H4 (cell line): ENCODE measurements around the gene DOHH. TPM values are rescaled to one million over a fixed set of nuclear protein-coding genes. Genes with fewer than 3 reads are reported as not detected.
A peak's percentile ranks its signal among the peaks of the same experiment; 100 is the strongest.

Experiments used
- DNase-seq: peaks from one replicate; pipeline ENCODE4 v3.0.0-alpha.2; 2015; ENCODE audit warnings: low spot score
- total RNA-seq: library from RNA; depleted of rRNA; stranded (reverse); fragments of >200 nt; shearing (Covaris generic); gene quantifications from 2 replicates; pipeline ENCODE4 v1.2.3, GENCODE V29; 2014; rRNA removed

Gene DOHH, protein sequence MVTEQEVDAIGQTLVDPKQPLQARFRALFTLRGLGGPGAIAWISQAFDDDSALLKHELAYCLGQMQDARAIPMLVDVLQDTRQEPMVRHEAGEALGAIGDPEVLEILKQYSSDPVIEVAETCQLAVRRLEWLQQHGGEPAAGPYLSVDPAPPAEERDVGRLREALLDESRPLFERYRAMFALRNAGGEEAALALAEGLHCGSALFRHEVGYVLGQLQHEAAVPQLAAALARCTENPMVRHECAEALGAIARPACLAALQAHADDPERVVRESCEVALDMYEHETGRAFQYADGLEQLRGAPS
- 6.9 and 11.0 TPM in 2 replicates for total RNA-seq

DNA sequence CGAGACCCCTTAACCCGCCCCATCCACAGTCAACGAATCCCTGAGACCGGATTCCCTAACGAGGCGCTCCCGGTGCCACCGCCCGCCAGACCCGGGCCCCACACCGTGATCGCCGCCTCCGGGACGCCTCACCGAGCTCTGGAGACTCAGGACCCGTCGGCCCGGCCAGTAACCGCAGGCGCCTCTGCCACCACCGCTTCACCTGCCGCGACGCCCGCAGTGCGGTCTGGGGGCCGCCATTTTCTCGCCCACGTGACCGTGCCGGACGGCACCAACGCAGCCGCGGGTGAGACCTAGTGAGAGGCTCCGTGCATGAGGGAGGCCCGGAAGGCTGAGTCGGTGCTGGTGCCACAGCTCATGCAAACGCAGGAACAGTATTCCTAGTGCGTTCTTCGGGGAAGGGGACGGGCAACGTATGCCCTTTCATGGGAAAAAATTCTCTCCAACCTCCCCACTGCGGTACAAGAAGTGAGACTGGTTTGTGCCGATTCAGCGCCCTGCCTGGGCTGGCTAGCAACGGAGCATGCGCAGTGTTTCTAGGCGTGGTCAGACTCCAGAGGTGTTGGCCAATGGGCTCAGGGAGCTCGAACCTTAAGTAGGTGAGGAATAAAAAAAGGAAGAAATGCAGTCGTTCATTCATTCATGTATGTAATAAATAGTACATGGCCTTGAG, at the start of gene DOHH:
Gene DOHH (minus strand): TSS at position 246 of the 673 bp plus-strand sequence. CDS start 3,860 bp downstream, outside the sequence.
- DNase-seq, result peak; percentile 97

DNA sequence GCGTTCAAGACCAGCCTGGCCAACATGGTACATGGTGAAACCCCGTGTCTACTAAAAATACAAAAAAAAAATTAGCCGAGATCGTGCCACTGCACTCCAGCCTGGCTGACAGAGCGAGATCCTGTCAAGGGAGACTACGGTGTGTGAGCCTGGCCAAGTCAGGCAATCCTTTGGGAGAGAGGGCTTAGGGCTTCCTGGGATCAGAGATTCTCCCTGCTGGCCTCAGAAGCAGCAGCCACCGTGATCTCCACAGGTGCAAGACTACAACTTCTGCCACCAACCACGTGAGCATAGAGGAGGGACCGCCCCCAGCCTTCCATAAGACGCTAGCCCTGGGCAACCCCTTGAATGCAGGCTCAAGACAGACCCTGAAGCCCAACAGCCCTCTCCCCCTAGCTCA, 49.3 kb upstream of the DOHH start:
- no peak for DNase-seq

DNA sequence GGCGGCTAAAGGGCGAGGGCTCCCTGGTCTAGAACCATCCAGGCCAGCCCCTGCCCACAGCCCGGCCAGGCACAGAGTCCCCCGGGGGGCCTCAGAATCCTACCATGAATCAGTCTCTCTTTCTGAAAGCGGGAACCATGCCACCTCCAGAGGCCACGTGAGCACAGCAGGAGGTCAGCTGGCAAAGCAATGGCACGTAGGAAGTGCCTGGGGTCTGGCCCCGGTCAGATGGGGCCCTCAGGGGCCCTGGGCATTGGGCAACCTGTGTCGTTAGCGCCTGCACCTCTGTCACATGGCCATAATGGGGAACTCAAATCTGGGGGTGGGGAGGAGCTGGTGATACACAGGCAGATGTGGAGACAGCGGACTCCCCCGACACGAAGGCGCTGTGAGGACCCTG, 48.1 kb upstream of the DOHH start:
- DNase-seq, result no peak

DNA sequence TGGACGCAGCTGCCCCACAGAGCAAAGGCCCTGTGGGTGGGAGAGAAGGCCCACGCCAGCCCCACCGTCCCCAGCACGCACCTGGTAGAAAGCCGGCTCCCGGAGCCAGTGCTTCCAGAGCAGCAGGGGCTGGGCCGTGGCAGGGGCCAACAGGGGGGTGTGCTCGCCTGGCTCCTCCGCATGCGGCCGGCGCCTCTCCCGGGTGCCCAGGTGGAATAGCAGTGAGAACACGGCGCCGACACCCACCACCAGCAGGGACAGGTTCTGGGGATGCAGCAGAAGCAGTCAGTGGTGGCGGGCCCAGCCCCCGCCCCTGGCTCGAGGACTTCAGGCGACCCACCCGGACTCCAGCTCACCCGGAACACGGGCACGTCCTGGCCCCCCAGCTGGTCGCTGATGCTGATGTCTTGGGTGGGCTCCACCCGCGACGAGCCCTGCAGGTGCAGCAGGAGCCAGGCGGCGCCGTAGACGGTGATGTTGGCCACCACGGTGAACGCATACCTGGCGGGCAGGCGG, 47.4 kb upstream of the DOHH start:
- no peak for DNase-seq

DNA sequence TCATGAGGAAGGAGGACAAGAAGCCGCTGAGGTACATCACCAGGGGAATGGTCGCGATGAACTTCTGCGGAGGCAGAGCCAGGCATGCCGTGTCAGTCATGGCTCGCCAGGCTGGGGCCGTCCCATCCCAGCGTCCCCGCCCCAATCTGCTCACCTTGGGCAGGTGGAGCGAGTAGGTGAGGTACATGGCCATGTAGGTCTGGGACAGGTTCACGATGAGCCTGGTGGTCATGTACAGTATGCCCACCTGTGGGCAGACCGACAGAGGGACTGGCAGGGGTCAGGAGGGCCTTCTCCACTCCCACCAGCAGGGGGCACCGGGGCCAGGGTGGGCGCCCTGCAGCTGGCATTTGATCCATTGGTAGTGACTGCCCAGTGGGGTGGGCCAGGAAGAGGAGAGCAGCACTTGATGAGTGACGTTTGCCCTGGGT, 46.8 kb upstream of the DOHH start:
- no peak for DNase-seq

DNA sequence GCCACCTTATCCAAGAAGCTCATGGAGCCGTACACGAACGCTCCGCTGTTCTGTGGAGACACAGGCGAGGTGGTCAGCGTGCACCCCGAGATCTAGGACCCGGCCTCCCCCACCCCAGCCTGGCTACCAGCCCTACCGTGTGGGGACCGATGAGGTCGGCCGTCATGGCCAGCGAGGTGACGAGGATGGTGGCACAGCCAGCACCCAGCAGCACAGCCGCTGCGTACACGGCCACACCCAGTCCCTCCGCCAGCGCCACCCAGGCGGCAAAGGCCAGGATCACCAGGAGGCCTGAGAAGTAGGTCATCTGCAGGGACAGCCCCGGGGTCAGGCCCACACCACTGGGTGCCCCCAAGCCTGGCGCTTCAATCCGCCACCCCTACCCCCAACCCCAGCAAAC, 45.6 kb upstream of the DOHH start:
- DNase-seq, result no peak

DNA sequence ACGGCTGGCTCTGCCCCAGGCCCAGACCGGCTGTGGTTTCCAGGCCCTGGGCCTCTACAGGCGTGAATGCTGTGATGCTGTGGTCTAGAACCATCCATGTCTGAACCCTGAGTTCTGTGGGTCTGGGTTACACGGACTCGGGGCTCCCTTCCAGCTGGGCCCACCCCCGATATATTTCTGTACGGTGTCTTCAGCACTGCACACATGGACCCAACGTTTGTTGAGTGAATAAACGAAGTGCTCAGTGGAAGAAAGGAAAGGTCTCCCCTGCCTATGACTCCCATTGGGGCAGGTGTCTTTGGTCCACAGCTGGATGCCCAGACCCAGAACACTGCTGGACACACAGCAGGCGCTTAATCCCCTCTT, 45.2 kb upstream of the DOHH start:
- DNase-seq, result no peak

DNA sequence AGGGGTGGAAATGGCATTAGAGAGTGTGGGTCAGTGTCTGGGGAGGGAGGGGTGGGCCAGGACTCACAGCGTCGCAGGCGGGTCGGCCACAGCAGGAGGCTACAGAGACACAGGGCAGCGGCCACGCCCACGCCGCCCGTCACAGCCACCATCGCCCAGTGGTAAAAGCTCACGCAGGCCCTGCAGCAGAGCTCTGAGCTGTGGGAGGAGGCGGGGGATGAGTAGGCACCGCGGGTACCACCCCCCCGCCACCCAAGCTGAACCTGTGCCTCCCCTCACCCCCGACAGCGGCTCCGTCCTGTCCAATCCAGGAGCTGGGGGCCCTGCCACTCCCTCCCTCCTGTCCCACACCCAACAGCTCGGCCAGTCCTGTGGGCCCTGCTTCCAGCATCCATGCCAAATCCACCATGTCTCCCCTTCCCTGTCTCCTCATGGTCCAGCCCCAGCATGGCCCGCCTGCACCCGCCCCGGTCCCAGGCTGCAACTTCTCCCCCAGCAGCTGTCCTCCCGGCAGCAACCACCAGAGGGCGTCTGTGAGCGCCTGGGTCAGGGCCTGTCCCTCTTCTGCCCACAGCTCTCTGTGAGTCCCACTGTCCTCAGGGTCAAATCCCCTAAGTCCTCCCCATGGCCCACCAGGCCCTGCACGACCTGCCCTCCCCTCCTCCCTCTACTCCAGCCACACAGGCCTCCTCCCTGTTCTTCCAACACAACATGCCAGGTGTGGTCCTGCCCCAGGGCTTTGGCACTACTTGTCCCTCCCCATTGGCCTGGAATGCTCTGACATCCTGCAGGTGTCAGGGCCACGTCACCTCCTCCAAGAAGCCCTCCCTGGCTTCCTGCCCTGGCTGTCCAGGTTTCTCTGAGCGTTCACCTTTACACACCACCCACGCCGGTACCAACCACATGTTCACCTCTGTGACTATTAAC, 44.5 kb upstream of the DOHH start:
- no peak for DNase-seq

DNA sequence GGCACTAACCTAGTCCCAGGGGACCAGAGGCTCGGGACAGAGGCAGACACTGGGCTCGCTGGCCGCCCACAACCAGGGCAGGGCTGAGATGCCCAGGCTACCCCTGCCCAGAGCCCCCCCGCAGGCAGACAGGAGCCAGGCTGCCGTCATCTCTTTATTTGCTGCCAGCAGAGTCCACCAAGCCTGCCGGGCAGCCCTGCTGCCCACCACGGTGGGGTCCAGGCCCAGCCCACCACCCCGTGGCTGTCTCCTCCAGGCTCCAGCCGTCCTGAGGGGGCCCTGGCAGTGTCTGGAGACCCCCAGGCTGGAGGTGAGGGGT, 43.5 kb upstream of the DOHH start:
- no peak for DNase-seq

DNA sequence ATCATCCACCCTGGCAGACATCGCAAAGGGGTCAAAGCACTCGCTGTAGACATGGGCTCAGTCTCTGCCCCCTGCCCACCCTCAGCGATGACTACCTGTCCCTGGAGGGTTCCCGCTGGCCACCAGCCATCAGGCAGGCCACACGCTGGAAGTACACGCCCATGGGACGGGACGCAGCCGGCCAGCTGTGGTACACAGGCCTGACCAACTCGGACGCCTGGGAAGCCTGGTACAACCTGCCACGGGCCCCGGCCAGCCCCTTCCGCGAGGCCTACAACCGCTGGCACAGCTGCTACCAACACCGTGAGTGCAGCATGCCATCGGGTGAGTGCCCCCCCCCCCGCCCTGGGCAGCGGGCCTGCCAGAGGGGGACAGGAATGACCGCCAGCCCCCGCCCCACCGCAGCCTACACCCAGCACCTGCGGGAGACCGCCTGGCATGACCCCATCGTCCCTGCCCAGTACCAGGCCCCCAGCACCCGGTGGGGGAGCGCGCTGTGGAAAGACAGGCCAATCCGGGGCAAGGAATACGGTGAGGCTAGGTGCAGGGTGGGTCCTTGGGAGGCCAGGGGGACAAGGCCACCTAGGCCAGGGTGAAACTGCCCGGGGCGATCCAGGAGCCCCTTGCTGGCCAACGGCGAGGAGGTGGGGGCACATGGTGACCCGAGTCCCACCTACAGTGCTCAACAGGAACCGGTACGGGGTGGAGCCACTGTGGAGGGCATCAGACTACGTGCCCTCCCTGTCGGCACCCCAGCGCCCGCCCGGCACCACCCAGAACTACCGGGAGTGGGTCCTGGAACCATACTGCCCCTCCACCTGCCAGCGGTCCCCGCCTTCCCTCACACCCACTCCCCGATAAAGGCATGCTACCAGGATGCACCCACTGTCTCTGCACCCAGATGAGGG, 42.9 kb upstream of the DOHH start:
- no peak for DNase-seq

DNA sequence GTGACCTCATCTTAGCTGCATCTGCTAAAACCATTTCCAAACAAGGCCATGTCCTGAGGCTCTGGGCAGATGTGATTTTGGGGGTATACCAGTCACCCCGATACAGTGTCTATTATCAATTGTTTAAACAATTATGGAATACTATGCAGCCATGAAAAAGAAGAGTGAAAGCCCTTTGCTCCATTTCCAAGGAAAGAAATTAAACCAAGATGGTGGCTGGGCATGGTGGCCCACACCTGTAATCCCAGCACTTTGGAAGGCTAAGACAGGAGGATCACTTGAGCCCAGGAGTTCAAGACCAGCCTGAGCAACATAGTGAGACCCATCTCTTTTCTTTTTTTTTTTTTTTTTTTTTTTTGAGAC, 39.3 kb upstream of the DOHH start:
- no peak for DNase-seq

DNA sequence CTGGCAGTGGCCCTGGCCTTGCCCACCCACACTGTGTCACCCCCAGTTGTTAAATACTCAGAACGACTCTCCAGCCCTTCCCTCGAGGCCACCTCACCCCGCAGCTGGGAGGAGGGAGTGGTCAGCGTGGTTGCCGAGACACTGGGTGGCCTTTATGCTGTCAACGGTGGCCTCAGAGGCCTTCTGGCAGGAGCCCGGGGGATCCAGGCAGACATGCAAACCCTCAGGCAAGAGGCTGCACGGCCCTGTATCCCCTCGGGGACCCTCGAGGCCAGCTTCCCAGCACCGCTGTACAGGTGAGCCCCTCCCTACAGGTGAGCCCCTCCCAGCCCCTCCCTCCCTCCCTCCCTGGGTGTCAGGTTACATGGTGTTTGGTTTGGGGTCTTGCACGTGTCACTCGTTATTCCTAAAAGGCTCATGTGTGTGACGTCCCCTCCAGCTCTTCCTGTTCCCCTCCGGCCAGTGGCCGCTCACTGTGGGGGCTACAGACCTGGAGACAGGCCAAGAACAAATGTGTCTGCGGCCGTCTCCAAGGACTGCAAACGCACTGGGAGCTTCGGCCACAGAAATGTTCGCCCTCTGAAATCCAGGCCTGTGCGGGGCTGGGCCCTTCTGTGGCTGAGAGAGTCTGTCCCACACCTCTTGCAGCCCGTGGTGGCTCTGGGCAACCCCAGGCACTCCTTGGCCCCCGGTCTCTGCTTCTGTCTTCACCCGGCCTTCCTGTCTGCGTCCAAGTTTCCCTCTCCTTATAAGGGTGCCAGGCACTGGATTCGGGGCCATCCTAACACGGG, 38.7 kb upstream of the DOHH start, which contains the start of gene TEKTIP1:
Gene TEKTIP1 (plus strand): TSS at position 210 of the 791 bp plus-strand sequence. CDS start 4 bp downstream, at position 214.
- no peak for DNase-seq

DNA sequence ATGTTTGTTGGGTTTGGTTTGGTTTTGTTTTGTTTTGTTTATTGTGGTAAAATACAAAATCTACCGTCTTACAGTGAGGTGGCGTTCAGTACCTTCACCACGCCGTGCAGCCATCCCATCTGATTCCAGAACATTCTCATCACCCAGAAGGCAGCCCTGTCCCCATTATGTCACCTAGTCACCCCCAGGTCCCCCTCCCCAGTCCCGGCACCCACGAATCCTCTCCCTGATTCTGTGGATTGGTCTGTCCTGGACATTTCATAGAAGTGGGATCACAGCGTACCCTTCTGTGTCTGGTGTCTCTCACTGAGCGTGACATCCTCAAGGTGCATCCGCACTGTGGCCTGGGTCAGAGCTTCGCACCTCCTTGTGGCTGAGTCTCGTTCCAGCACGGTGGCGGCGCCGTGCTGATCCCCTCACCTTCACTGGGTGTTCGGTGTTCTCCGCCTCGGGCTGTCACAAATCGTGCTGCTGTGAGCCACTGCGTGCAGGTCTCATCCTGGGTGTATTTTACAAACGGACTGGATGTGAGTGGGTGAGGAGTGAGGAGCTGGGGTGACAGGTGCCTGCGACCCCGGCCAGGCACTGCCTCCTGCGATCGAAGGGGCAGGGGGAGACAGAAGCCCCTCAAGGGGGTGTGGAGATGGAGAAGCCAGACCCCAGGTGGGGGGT, 37.9 kb upstream of the DOHH start:
- no peak for DNase-seq

DNA sequence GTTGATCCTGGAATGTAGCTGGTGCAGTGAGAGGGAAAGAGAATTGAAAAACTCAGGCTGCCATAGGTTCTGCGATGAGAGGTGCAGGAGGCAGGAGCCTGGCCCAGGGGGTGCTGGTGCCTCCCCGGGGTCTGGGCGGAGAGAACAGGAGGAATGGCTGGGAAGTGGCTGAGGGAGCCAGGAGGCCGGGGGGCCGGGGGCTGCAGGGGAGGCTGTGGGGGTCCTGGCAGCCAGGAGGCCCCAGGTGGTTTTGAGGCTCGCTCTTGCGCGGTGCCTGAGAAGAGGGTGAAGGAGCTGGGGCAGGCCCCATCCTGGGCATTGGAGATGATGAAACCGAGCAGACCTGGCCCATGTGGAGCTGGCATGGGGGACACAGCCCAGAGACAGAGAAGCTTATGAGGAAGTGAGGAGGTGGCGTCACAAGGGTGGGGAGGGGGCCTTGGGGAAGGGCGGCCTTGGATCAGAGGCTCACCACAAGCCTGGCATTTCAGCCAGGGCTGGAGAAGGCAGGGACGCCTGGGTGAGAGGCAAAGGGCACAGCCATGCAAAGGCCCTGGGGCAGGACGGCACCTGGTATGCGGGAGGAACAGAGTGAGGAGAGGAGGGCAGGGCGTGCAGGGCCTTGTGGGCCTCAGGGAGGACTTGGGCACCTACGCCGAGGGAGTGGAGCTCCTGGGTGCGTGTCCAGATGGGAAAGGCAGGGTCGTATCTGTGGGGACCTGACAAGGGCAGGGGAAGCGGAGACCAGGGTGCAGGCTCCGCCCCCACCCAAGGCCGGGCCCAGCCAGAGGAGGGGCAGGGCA, 37.2 kb upstream of the DOHH start:
- no peak for DNase-seq

DNA sequence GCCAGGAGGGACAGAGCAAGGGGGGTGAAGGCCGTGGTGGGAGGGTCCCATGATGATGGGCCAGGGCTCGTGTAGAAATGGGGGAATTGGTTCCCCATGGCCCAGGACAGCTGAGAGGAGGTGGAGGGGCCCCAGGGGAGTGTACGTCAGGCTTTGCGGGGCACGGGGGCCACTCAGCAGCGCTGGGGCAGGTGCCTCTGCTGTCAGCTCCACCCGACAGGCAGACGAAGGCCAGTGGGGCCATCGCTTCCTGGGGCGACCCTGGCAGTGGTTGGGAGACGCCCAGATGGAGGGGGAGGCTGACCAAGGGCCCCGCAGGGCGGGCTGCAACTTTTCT, 36.6 kb upstream of the DOHH start:
- DNase-seq, result no peak

DNA sequence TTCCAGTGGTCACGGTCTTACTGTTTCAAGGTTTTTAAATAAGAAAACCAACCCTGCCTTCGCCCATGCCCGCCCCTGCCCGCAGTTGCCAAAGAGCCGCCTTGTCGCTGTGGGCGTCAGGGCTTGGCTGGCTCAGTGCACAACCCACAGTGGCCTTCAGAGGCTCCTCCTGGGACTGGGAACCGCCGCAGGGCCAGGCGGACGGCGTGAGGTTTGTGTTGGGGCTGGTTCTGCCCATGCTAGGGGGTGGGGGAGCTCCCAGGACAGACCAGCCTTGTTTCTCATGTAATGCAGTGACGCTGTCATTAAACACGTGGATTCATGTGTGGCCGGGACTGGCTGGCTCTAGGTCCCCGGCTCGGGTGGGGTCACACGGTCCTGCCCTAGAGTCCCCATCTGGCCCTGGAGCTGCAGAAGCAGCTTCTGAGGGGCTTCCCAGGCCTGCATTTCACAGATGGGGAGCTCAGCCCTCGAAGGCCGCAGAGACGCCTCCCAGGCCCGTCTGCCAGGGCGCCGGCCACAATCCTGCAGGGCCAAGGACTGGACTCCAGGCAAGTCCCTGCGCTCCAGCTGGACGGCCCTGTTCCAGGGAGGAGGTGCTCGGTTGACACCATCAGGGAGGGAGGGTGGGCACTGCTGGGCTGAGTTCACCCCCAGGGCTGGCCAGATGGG, 36.1 kb upstream of the DOHH start:
- no peak for DNase-seq

DNA sequence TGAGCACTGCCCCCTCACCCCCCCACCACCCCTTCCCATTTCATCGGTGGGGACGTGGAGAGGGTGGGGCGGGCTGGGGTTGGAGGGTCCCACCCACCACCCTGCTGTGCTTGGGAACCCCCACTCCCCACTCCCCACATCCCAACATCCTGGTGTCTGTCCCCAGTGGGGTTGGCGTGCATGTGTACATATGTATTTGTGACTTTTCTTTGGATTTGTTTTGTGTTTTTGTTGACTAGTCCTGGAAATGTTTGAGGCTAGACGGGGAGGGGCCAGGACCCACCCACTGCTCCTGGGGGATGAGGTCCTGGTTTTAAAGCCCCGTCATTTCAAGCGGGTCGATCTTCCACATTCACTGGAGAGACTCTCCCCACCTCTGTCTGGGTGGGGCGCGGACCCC, 35.5 kb upstream of the DOHH start:
- DNase-seq, result no peak

DNA sequence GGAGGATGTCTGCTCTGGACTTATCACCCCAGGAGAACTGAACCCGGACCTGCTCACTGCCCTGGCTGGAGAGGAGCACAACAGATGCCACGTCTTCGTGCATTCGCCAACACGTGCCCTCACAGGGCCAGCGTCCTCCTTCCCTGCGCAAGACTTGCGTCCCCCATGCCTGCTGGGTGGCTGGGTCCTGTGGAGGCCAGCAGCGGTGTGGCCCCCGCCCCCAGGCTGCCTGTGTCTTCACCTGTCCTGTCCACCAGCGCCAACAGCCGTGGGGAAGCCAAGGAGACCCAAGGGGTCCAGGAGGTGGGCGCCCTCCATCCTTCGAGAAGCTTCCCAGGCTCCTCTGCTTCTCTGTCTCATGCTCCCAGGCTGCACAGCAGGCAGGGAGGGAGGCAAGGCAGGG, 35.1 kb upstream of the DOHH start:
- DNase-seq, result no peak

DNA sequence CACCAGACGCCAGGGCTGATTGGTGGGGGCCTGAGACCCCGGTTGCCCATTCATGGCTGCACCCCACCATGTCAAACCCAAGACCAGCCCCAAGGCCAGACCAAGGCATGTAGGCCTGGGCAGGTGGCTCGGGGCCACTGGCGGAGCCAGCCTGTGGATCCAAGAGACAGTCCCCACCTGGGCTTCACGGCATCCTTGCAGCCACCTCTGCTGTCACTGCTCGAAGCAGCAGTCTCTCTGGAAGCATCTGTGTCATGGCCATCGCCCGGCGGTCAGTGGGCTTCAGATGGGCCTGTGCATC, 34.7 kb upstream of the DOHH start:
- no peak for DNase-seq
